NCI-H1105 (cell line): ENCODE measurements around the gene CRYBG3.

Experiments used
- DNase-seq: peaks from one replicate; lab custom pipeline; 2025; lab: John Stamatoyannopoulos, UW

The CRYBG3 gene

GRCh38 chr3:97838393-97838792 lies 16.6 kb downstream of the CRYBG3 start:
- no peak for DNase-seq

- DNase-seq = no peak
Measured at GRCh38 chr3:97839944-97840343, 18.1 kb downstream of the CRYBG3 start.

GRCh38 chr3:97841304-97841703 lies 19.5 kb downstream of the CRYBG3 start:
- DNase-seq = no peak

GRCh38 chr3:97841956-97842355 lies 20.1 kb downstream of the CRYBG3 start:
- no peak for DNase-seq

GRCh38 chr3:97848779-97849178 lies 27.0 kb downstream of the CRYBG3 start:
- DNase-seq = no peak

- DNase-seq = no peak
Measured at GRCh38 chr3:97857401-97857800, 35.6 kb downstream of the CRYBG3 start.

- DNase-seq = no peak
Measured at GRCh38 chr3:97860364-97860763, 38.6 kb downstream of the CRYBG3 start.

GRCh38 chr3:97862582-97862981 lies 40.8 kb downstream of the CRYBG3 start:
- DNase-seq = no peak

GRCh38 chr3:97863031-97863430 lies 41.2 kb downstream of the CRYBG3 start:
- no peak for DNase-seq

GRCh38 chr3:97863775-97864174 lies 42.0 kb downstream of the CRYBG3 start:
- DNase-seq = no peak

GRCh38 chr3:97871186-97871585 lies 49.4 kb downstream of the CRYBG3 start:
- no peak for DNase-seq

- DNase-seq = no peak
Measured at GRCh38 chr3:97871801-97872524, 50.2 kb downstream of the CRYBG3 start.

- DNase-seq = no peak
Measured at GRCh38 chr3:97872525-97873042, 50.8 kb downstream of the CRYBG3 start.

- DNase-seq = no peak
Measured at GRCh38 chr3:97880267-97880666, 58.5 kb downstream of the CRYBG3 start.

GRCh38 chr3:97882975-97883598 lies 61.3 kb downstream of the CRYBG3 start:
- DNase-seq = no peak

- no peak for DNase-seq
Measured at GRCh38 chr3:97883736-97884135, 61.9 kb downstream of the CRYBG3 start.

- DNase-seq = no peak
Measured at GRCh38 chr3:97884586-97885123, 62.8 kb downstream of the CRYBG3 start.

- no peak for DNase-seq
Measured at GRCh38 chr3:97885931-97886824, 64.4 kb downstream of the CRYBG3 start.

- DNase-seq = no peak
Measured at GRCh38 chr3:97889814-97890213, 68.0 kb downstream of the CRYBG3 start.

- DNase-seq = no peak
Measured at GRCh38 chr3:97892852-97893251, 71.0 kb downstream of the CRYBG3 start.

- no peak for DNase-seq
Measured at GRCh38 chr3:97895216-97895615, 73.4 kb downstream of the CRYBG3 start.

- DNase-seq = no peak
Measured at GRCh38 chr3:97896129-97896528, 74.3 kb downstream of the CRYBG3 start.
